ENCODE results near the gene GMDS. TPM values are rescaled to one million over a fixed set of nuclear protein-coding genes. Genes with fewer than 3 reads are reported as not detected.

The GMDS gene
- total and polyA plus RNA-seq, 2 of the 13 experiments (the other 11 are each of a cell fraction or from before 2014, with no cell fraction given) = 64.4 to 112 TPM

GRCh38 chr6:2225422-2226392 is 19.7 kb downstream of the GMDS start (continued):
- TF ChIP-seq ZNF850 (CRISPR knock-in tag; conservative IDR thresholded peaks at IDR 0.05) (no peak), ZNF552 (CRISPR knock-in tag; IDR thresholded peaks at IDR 0.05; ENCODE audit: borderline replicate concordance) (peak; percentile 74; the same call in 1 of the 2 replicates), ZNF513 (CRISPR knock-in tag; conservative IDR thresholded peaks at IDR 0.05) (no peak), ZNF34 (CRISPR knock-in tag; IDR thresholded peaks at IDR 0.05; ENCODE audit: borderline replicate concordance) (no peak), ZNF33A (CRISPR knock-in tag; IDR thresholded peaks at IDR 0.05; ENCODE audit: borderline replicate concordance) (no peak), CENPBD1 (CRISPR knock-in tag; IDR thresholded peaks at IDR 0.05; ENCODE audit: borderline replicate concordance, low read depth) (no peak), GFI1 (CRISPR knock-in tag; IDR thresholded peaks at IDR 0.05; ENCODE audit: borderline replicate concordance) (peak; percentile 94), NR2F6 (IDR thresholded peaks at IDR 0.05) (peak; percentile 88), NR2F6 (CRISPR knock-in tag; IDR thresholded peaks at IDR 0.05) (peak; percentile 90), ZNF710 (CRISPR knock-in tag; IDR thresholded peaks at IDR 0.05; ENCODE audit: borderline replicate concordance) (peak; percentile 100), RBM22 (optimal IDR thresholded peaks at IDR 0.05; ENCODE audit: low read length) (no peak), ZNF431 (CRISPR knock-in tag; IDR thresholded peaks at IDR 0.05; ENCODE audit: borderline replicate concordance, low read depth) (peak; percentile 68; the same call in 1 of the 2 replicates), MEF2D (CRISPR knock-in tag; IDR thresholded peaks at IDR 0.05) (peak; percentile 88), ZNF672 (CRISPR knock-in tag; IDR thresholded peaks at IDR 0.05) (no peak), ZNF724P (CRISPR knock-in tag; IDR thresholded peaks at IDR 0.05; ENCODE audit: borderline replicate concordance) (no peak), SPEN (CRISPR knock-in tag; IDR thresholded peaks at IDR 0.05; ENCODE audit: low read depth) (no peak; the same call in 1 of the 2 replicates), ZNF652 (CRISPR knock-in tag; IDR thresholded peaks at IDR 0.05; ENCODE audit: borderline replicate concordance, low read depth) (peak; percentile 48; the same call in 1 of the 2 replicates), ZNF75D (CRISPR knock-in tag; IDR thresholded peaks at IDR 0.05; ENCODE audit: borderline replicate concordance) (no peak), HBP1 (CRISPR knock-in tag; IDR thresholded peaks at IDR 0.05; ENCODE audit: low read depth) (no peak; the same call in 1 of the 2 replicates), ZNF280D (CRISPR knock-in tag; IDR thresholded peaks at IDR 0.05) (peak; percentile 77; the same call in 1 of the 2 replicates)
